Measurements from ENCODE around the gene FIS1.
"Not testable (repeated sequence)": the region's sequence is repeated elsewhere in the genome, so short reads cannot be mapped to it uniquely, and the experiment has no call there.

Gene FIS1

GRCh38 chr7:101232141-101232850 lies 12.6 kb downstream of the FIS1 start:
- no peak for DNase-seq

- DNase-seq, result no peak
These were observed 13.2 kb downstream of the FIS1 start for GRCh38 chr7:101231644-101232043.

- DNase-seq, result no peak
These were observed 18.2 kb downstream of the FIS1 start for GRCh38 chr7:101226721-101227120.

GRCh38 chr7:101225650-101226049 lies 19.2 kb downstream of the FIS1 start:
- no peak for DNase-seq

- DNase-seq, result no peak
These were observed 21.4 kb downstream of the FIS1 start for GRCh38 chr7:101223528-101223927.

GRCh38 chr7:101222275-101222830 lies 22.5 kb downstream of the FIS1 start:
- DNase-seq, result no peak

GRCh38 chr7:101220295-101220694 lies 24.6 kb downstream of the FIS1 start:
- DNase-seq, result no peak

GRCh38 chr7:101218236-101219125 lies 26.4 kb downstream of the FIS1 start:
- no peak for DNase-seq

- DNase-seq, result peak; percentile 97
These were observed 27.3 kb downstream of the FIS1 start, which contains the start of the genes PLOD3 and ZNHIT1 for GRCh38 chr7:101217388-101218235. PLOD3 (minus strand) TSS chr7:101217581; CDS start chr7:101217274, 307 bp downstream. ZNHIT1 (plus strand) TSS chr7:101218165; CDS start chr7:101218196, 31 bp downstream.

- no peak for DNase-seq
These were observed 28.0 kb downstream of the FIS1 start for GRCh38 chr7:101216860-101217387.

GRCh38 chr7:101216001-101216859 lies 28.7 kb downstream of the FIS1 start:
- DNase-seq, result no peak

GRCh38 chr7:101212014-101212413 lies 32.9 kb downstream of the FIS1 start:
- no peak for DNase-seq

- DNase-seq, result no peak
These were observed 33.4 kb downstream of the FIS1 start for GRCh38 chr7:101211501-101211900.

- DNase-seq, result no peak
These were observed 34.7 kb downstream of the FIS1 start for GRCh38 chr7:101210143-101210542.

GRCh38 chr7:101208794-101209193 lies 36.1 kb downstream of the FIS1 start:
- DNase-seq, result no peak

- no peak for DNase-seq
These were observed 37.4 kb downstream of the FIS1 start for GRCh38 chr7:101207459-101207858.

GRCh38 chr7:101206665-101207042 lies 38.2 kb downstream of the FIS1 start:
- no peak for DNase-seq

- DNase-seq, result no peak
These were observed 38.8 kb downstream of the FIS1 start for GRCh38 chr7:101205901-101206664.

GRCh38 chr7:101203740-101204738 lies 40.8 kb downstream of the FIS1 start:
- DNase-seq, result not testable (repeated sequence)

All from DMS 273 treated with DMSO at 0.1 percent for 48 hours (cell line).